Inflammatory macrophage treated with lipopolysaccharide for 1 hour (primary cell): ENCODE data around the gene NOL12.

Experiments used
- DNase-seq, 2 donors: peaks; one replicate each; pipeline ENCODE4 v3.0.0-alpha.2; 2020 to 2022

The NOL12 gene

DNA sequence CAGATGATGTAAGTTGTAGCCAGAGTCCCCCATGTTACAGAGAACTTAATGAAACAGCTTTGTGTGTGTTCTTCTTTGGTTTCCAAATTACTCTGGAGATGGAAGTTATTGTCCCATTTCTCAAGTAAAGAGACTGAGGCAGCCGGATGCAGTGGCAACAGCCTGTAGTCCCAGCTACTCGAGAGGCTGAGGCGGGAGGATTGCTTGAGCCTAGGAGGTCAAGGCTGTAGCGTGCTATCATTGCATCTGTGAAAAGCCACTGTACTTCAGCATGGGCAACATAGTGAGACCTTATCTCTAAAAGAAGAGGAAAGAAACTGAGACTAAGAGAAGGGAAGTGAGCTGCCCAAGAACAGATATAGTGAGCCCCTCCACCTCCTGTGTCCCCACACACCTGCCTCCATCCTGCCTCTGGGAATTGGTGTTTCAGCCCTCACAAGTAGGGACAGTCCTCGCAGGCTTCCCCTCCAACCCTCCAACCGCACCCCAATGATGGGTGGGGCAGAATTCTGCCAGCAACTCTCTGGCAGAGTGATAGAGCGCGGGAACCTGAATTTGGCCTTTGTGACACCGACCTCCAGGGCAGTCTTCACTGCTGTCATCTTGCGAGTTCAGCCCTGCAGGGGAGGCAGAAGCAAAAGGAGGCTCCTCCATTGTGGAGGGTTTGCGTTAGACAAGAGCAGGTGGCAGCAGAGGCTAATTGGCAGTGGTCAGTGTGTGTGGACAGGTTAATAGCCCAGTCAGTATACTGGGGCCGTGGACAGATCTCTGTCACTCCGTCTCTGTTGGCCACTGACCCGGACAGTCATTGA is 26.0 kb upstream of the NOL12 start:
- DNase-seq = no peak

DNA sequence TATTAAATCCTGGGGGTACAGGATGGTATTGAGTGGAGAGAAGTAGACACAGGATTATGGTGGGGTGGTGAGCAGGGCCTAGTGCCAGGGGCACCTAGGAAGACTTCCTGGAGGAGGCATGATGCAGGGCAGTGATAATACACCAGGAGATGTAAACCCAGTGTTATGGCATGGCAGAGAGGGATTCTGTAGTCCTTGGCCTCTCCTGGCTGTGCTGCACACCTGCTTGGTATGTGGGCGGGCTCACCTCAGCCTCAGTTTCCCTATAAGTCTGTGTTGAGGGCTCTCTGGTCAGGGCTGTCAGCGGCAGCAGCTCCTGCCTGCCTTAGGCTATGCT is 25.5 kb upstream of the NOL12 start:
- DNase-seq = no peak

DNA sequence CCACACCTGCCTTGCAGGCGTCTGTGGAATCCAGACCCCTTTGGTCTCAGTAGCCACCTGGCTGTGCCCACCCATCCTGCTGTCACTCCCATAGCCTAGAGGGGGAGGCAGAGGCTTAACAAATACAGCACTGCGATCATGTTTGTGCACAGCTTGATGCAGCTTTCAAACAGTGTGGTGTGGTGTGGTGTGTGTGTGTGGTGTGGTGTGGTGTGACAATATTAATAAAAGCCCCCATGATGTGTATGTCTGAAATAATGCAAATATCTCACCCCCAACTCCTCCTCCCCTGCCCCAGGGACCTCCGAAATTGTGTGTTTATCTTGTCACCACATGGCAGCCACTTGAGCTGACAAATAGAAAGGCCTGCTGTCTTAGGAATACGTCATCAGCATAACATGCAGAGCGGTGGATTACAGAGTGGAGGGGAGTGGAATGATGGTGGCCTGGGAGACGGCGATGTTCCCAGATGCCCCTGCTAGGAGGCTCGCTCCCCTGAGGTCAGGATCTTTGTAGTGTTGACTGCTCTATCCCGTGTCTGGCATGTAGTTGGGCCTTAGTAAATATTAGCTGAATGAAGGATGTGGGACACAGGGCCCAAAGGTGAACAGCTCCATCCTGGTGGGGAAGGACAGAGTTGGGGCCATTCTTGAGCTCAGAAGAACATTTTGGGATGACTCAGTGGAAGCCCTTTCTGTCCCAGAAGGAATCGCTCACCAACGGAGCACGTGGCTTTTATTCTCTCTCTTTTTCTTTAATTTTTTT is 24.8 kb upstream of the NOL12 start:
- DNase-seq = no peak

DNA sequence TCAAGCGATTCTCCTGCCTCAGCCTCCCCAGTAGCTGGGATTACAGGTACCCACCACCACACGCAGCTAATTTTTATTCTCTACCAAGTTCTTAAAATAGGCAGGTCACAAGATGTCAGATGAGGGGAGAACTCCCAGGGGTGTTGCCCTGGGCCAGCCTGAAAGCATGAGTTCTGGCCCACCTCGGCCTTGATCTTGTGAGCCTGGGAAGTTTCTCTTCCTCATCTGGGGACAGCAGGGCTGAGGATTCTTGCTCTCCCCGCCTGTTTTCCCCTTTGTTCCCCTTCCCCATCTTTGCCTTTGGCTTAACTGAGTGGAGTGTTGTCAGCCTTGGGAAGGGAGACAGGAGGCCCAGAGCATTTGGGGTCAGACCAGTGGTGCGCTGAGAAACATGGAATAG is 24.1 kb upstream of the NOL12 start:
- DNase-seq = peak; percentile 47 to 68

DNA sequence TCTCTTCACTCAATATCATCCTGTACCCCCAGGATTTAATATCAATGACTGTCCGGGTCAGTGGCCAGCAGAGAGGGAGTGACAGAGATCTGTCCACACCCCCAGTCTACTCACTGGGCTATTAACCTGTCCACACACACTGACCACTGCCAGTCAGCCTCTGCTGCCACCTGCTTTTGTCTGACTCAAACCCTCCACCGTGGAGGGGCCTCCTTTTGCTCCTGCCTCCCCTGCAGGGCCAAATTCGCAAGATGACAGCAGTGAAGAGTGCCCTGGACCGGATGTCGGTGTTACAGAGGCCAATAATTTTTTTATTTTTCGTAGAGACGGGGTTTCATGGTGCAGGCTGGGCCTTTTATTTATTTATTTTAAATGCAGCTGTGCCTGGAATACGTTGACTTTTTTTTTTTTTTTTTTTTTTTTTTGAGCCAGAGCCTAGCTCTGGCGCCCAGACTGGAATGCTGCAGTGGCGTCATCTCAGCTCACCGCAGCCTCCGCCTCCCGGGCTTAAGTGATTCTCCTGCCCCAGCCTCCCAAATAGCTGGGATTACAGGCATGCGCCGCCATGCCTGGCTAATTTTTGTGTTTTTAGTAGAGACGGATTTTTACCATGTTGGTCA is 22.5 kb upstream of the NOL12 start:
- DNase-seq = no peak

DNA sequence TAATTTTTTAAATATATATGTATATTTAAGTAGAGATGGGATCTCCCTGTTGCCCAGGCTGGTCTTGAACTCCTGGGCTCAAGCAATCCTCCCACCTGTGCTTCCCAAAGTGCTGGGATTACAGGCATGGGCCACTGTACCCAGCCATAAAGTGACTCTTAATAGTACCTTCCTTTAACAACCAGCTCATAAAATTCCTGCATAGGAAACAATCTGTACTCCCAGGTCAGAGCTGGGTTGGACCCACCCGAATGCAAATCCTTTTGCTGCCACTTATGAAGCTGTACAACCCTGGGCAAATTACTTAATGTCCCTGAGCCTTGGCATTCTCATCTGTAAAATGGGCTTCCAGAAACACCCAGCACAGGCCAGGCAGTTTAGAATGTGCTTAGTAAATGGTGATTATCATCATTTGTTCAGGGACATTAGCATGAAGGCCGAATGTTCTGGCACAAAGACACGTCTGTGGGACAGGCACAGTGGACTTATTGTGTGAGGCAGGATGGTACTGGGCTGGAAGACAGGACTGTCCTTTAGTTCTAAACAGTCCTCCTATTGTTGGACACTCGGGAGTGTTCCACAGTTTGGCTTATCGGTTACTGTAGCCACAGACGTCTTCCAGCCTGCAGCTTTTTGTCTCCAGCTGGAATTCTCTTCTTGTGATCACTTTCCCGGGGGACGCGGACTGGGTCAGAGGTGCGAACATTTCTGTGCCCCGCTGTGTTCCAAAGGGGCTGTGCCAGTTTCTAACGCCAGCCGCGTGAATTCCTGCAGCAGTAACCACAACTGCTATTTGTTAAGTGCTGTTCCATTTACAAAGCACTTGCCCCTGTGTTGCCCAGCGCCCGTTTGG is 21.7 kb upstream of the NOL12 start:
- DNase-seq = no peak

DNA sequence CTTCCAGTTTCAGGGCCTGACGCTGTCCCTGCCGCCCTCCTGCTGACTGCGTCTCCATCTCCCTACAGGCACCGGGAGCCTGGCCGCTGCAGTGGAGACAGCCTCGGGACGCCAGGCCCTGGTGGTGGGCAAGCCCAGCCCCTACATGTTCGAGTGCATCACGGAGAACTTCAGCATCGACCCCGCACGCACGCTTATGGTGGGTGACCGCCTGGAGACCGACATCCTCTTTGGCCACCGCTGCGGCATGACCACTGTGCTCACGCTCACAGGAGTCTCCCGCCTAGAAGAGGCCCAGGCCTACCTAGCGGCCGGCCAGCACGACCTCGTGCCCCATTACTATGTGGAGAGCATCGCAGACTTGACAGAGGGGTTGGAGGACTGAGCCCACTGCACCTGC is 20.7 kb upstream of the NOL12 start:
- no peak for DNase-seq

DNA sequence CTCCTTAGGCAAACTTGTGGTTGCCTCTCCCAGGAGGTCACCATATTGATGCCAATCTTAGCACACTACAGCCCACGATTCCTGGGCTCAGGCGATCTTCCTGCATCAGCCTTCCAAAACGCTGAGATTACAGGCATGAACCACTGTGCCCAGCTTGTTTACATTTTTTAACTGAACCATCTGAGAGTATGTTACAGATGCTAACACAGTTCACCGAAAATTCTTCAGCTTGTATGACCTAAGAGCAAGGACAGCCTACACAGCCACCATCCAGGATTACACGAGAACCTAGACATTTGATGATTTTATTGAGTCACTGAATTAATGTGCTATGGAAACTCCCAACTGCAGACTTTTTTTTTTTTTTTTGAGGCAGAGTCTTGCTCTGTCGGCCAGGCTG is 16.6 kb upstream of the NOL12 start:
- no peak for DNase-seq

DNA sequence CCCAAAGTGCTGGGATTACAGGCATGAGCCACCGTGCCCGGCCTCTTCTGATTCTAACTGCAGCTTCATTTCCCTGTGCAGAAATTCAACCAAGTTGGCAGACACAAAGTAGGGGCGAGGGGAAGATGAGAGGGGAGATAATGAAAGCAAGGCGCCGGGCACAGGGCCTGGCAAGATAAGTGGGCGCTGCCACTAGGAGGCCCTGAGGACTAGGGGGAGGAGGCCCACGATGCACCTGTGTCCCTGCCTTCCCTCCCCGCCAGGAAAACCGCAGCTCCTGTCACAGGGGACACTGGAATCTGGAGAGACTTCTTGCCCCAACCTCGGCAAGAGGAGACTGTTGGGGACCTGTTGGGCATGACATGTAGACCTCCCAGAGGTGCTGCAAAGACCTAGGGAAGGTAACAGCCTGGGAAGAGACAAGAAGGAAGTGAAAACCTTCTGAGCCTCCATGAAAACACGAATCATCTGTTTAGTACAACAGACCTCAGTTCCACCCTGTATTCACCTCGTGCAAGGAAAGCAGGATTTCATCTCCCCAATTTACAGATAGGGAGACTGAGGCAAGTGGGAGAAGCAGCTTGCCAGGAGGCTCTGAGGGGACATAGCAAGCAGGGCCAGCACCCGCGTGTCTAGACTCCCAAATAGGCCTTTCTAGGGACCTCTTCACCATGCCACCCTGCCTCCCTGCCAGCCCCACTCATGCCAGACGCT is 13.8 kb upstream of the NOL12 start:
- DNase-seq = no peak

DNA sequence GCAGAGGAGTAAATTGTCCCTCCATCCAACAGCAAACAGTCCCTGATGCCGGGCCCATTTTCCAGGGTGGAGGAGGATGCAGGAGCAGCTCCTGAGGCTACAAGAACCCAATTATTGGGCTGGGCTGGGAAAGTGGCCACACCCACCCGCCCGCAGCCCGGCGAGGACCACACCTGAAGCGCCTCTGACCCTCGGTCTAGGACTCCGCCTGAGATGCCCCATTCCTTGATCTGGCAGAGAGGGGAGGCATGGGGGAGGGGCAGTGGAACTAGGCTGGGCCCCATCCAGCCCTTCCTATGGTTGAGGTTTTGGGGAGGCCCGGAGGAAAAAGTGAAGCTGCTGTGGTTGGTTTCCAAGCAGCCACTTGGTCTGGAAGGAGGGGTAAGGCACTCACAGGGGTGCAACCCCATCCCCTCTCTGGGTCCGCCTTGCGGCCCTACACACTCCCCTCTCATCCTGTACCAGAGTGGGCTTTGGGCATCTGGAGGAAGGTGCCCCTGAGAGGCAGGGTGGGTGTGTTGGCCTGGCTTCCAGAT is 13.2 kb upstream of the NOL12 start:
- DNase-seq = no peak

DNA sequence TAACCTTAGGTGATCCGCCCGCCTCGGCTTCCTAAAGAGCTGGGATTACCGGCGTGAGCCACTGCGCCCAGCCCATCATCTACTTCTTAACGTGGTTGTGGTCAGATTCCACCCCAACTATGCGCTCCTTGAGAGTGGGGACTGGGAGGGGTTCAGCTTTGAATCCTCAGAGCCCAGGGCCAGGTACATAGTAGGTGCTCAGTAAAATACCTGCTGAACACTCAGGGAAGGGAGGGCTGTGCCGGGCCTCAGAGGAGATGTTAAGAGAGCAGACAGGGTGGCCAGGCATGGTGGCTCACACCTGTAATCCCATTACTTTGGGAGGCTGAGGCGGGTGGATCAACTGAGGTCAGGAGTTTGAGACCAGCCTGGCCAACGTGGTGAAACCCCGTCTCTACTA is 11.9 kb upstream of the NOL12 start:
- no peak for DNase-seq

DNA sequence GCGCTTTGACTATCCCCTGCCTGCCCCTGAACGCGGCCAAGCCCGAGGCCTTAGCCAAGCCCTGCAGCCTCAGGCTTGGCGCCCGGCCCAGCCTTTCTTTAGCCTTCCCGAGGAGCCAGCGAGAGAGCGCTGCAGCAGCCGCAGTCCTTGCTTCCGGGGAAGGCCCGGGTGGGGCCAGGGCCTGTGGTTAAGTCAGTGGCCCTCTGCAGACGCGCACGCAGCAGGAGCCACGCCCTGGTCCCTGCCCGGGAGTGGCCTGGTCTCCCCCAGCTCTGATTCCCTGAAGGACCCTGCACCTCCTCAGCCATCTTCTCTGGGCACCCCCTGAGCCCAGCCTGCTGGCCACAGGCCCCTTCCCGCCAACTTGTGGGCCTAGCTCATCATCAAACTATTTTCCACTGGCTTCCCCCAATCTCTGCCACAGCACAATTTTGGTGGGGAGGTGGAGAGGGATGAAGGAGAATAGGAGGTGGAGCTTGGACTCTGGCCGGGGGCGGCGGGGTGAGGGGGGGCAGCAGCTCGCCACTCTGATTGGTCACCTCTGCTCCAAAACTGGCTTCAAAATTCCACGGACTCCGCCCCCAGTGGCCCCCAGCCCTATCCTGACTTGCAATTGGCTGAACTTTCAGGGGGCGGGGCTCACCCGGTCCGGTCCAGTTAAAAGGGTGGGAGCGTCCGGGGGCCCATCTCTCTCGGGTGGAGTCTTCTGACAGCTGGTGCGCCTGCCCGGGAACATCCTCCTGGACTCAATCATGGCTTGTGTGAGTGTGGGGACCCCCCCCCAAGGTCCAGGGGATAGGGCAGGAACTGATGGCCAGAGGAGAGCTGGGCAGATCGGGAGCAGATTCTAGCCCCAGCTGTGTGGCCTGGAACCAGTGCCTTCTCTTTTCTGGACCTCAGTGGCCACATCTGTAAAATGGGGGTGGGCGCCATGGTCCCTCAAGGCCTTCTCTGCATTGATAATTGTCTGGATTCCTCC is 10.9 kb upstream of the NOL12 start, which contains the start of gene LGALS1:
TSS of gene LGALS1 (plus strand) at position 686 of the 979 bp plus-strand sequence. CDS start at position 753, 67 bp downstream.
- DNase-seq = peak; percentile 95

DNA sequence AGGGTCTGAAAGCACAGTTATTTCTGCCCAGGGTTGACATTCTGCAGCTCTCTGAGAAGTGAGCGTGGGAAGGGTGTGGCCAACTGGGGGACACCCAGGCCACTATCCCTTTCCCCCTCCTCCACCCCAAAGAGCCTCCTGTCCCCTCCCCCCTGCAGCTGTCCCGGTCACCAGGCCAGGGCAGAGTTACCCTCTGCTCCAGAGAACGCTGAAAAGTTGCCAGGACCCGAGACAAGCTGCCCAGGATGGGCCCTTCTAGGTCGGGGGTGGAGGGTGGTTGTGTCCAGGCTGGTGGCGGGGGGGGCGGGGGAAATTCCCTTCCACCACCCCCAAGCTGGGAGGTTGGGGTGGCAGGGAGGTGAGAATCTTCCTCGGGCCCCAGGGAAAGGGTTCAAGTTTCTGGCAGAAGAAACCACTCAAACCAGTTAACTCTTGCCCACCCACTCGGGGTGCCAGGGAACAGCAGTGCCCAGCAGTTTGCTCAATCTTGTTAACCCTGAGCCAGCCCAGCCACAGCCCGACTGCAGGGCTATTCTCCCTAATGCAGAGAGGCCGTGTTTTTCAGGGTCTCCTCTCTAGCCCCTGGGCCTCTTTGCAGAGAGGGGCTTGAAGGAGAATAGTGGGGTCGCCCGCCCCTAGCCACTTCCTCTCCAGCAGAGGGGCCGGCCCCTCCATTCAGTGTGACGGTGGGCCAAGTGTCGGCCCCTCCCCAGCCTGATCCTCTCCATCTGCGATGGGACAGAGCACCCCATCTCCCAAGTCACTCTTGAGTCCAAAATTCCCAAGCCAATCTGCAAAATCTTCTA is 10.0 kb upstream of the NOL12 start:
- peak; percentile 47 to 68 for DNase-seq

DNA sequence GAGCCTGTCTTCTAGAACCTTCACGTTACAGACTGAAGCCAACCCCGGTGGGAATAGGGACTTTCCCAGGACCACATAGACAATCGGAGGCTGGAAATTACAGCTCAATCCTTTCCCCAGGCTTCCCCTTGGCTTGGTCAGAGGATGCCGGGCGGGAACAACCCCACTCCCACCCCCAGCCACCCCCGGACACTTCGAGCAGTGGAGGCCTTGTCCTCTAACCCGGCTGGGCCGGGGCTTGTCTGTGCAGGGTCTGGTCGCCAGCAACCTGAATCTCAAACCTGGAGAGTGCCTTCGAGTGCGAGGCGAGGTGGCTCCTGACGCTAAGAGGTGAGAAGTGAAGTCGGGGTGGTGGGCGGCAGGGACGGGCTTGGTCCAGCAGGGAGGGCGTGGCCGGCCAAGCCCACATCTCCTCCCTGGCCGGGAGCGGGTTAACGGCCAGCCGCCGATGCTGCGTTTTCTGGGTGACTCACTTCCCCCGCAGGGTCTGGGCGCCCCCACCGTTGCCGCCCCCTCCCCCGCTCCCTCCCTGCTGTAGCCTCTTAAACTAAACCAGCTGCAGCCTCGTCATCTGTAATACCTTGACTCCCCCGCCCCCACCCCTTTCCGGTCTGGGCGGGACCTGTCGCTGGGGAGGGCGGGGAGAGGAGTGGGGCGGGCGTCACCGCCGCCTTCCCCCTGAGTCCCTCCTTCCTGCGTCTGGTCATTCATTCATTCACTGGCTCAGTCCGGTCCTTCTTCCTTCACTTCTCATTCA is 9.2 kb upstream of the NOL12 start:
- peak; percentile 90 to 92 for DNase-seq

DNA sequence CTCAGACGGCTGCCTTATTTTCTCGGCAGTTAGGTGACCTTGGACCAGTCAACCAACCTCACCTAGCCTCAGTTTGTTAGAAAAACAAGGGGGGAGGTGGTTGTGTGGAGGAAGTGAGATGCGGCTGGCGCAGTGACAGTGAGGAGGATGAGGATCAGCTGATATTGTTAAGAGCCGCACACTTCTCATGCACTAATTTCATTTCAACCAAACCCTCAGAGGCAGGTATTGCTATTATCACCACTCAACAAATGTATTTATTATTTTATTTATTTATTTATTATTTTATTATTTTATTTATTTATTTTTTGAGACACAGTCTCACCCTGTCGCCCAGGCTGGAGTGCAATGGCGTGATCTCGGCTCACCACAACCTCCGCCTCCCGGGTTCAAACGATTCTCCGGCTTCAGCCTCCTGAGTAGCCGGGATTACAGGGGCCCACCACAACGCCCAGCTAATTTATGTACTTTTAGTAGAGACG is 8.6 kb upstream of the NOL12 start:
- no peak for DNase-seq

DNA sequence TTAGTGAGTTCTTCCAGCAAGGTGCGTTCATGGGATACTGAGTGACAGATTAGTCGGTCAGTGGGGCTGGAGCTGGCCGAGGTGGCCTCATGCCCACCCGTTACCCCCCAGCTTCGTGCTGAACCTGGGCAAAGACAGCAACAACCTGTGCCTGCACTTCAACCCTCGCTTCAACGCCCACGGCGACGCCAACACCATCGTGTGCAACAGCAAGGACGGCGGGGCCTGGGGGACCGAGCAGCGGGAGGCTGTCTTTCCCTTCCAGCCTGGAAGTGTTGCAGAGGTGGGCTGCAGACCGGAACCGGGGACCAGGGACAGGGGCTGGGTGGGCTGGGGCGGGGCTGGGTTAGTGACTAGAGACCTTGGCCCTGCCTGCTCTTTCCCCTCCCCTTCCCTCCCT is 7.8 kb upstream of the NOL12 start:
- no peak for DNase-seq

DNA sequence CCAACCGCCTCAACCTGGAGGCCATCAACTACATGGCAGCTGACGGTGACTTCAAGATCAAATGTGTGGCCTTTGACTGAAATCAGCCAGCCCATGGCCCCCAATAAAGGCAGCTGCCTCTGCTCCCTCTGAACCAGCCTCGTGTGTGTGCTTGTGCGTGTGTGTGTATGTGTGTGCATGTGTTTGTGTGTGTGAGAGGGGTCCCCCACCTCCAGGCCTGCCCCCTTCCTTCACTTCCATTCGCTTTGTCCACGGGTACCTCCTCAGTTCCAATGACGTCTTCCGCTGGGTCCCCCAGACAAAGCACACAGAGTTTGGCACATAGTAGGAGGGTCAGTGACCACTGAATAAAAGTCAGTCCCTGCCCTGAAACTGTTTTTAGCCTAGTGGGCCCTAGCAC is 6.5 kb upstream of the NOL12 start:
- no peak for DNase-seq

DNA sequence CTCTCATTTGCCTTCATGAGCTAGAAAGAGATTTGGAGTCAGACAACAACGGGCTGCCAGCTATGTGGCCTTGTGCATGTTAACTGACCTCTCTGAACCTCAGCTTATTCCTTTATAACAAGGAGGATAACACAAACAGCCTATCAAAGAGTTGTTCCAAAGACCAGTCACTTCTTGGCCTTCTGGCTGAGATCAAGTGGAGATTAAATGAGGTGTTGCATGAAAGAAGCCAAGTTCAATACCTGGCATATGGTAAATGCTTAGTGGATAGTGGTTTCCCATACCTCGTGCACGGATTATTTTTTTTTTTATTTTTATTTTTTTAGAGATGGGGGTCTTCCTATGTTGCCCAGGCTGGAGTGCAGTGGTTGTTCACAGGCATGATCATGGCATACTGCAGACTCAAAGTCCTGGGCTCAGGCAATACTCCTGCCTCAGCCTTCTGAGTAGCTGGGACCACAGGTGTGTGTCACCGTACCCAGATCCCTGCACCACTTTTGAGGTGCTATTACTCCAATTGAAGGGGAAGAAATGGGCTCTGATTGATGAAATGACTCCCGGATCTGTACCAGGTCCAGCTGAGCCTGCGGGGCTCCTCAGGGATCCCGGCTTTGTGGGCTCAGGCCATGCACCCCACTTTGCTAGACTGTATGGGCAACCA is 5.8 kb upstream of the NOL12 start:
- no peak for DNase-seq
